ENCODE measurements around the gene TTC31.

GRCh38 chr2:74522516-74522915, 39.6 kb downstream of the TTC31 start:
- TF ChIP-seq EZH2 (IDR thresholded peaks at IDR 0.05; ENCODE audit: borderline replicate concordance, low read length): no peak
- TF ChIP-seq CTCF (conservative IDR thresholded peaks at IDR 0.05 in 1 of 2, IDR thresholded peaks at IDR 0.05 in 1 of 2; ENCODE audit: extremely low read depth in 1 of 2, insufficient read depth in 1 of 2, low read depth in 1 of 2, low read length in 2 of 2): no peak
